A673 (cell line): ENCODE results near the gene SUGP2. TPM values are rescaled to one million over a fixed set of nuclear protein-coding genes. Genes with fewer than 3 reads are reported as not detected.

Source experiments
- BruUV-seq: library from RNA; stranded (reverse); fragments of 400-500 nt; replicated peaks from 2 replicates; lab custom pipeline; 2021; lab: Mats Ljungman, UMichigan
- CTCF ChIA-PET: fragments of 300-600 bp; sonication (Branson Sonifier 250); formaldehyde crosslinking; loops from one replicate; lab custom pipeline; 2022; ENCODE audit warnings: antibody characterized with exemption; lab: Charles Lee
- POLR2A ChIA-PET: fragments of 300-600 bp; sonication (Branson Sonifier 250); formaldehyde crosslinking; loops from one replicate; lab custom pipeline; 2022; ENCODE audit warnings: antibody characterized with exemption; ENCODE audit not compliant: low non-redundant PET; lab: Charles Lee
- DNase-seq: peaks from one replicate; pipeline ENCODE4 v3.0.0-alpha.2; 2015; ENCODE audit warnings: low spot score
- H3K27ac ChIP-seq: fragments of 200-600 bp; sonication (generic); 2 replicates; pipeline ENCODE4 v1.5.1; 2016; ENCODE audit warnings: mixed run types, low read depth, mild to moderate bottlenecking, mixed read lengths, antibody characterized with exemption, low read length; ENCODE audit not compliant: poor library complexity, severe bottlenecking
- H3K27me3 ChIP-seq: fragments of 200-600 bp; sonication (generic); replicated peaks from 2 replicates; pipeline ENCODE4 v1.6.1; 2017; ENCODE audit warnings: mixed run types, low read depth, mild to moderate bottlenecking, mixed read lengths, antibody characterized with exemption, low read length; ENCODE audit not compliant: insufficient read depth, poor library complexity
- H3K36me3 ChIP-seq: fragments of 200-600 bp; sonication (generic); 2 replicates; pipeline ENCODE4 v1.6.1; 2016; ENCODE audit warnings: mixed run types, mild to moderate bottlenecking, mixed read lengths, antibody characterized with exemption, low read length; ENCODE audit not compliant: insufficient read depth, poor library complexity, severe bottlenecking
- H3K4me1 ChIP-seq: fragments of 200-600 bp; sonication (generic); 2 replicates; pipeline ENCODE4 v1.6.1; 2017; ENCODE audit warnings: mixed run types, mild to moderate bottlenecking, mixed read lengths, antibody characterized with exemption, low read length; ENCODE audit not compliant: insufficient read depth, poor library complexity, severe bottlenecking
- H3K4me3 ChIP-seq: fragments of 200-600 bp; sonication (generic); 2 replicates; pipeline ENCODE4 v1.5.1; 2016; ENCODE audit warnings: low read depth, mixed run types, mild to moderate bottlenecking, mixed read lengths, low read length; ENCODE audit not compliant: poor library complexity, severe bottlenecking
- H3K9me3 ChIP-seq: fragments of 200-600 bp; sonication (generic); 2 replicates; pipeline ENCODE4 v1.6.1; 2016; ENCODE audit warnings: mixed run types, low read depth, mild to moderate bottlenecking, mixed read lengths, antibody characterized with exemption, low read length; ENCODE audit not compliant: poor library complexity, severe bottlenecking
- CTCF ChIP-seq: fragments of 300-800, 200-600 bp; sonication (generic); conservative IDR thresholded peaks from 2 replicates; pipeline ENCODE4 v1.5.1; 2017; ENCODE audit warnings: low read depth, mild to moderate bottlenecking, antibody characterized with exemption, low read length, moderate library complexity, mixed read lengths
- EZH2 ChIP-seq: fragments of 200-600 bp; sonication (generic); IDR thresholded peaks from 2 replicates; pipeline ENCODE4 v1.6.1; 2017; ENCODE audit warnings: borderline replicate concordance, low read depth, mild to moderate bottlenecking, mixed read lengths, antibody characterized with exemption, low read length; ENCODE audit not compliant: poor library complexity, severe bottlenecking
- intact Hi-C: fragments of 100-400 bp; cut with micrococcal nuclease; formaldehyde crosslinking; loops from one replicate; pipeline ENCODE4 v1.10.0; 2022; ENCODE audit not compliant: unreplicated experiment
- total RNA-seq: library from RNA; stranded (reverse); gene quantifications from 2 replicates; pipeline ENCODE4 v1.2.3, GENCODE V29; 2021

SUGP2 gene
- total RNA-seq, 1 experiment from 2014 or later = 120 TPM

- POLR2A ChIA-PET = no interaction called here
- H3K27me3 ChIP-seq = no peaks in the 10 kb centered on the region
- TF ChIP-seq EZH2 (no peak), CTCF (no peak)
- no TSS peak for BruUV-seq
- no peak overlapping the region for H3K27ac ChIP-seq
- H3K4me1 ChIP-seq = peaks cover 6% of the 10 kb centered on the region
- DNase-seq = no peak
- H3K36me3 ChIP-seq = peaks cover 24% of the 10 kb centered on the region
- CTCF ChIA-PET = interaction anchor here (0.6 kb wide), 1 partner anchor 65 kb away, joined by 4 read pairs; no protein-coding TSS in a partner anchor
- H3K9me3 ChIP-seq = no peaks in the 10 kb centered on the region
- H3K4me3 ChIP-seq = no peak overlapping the region
- intact Hi-C loops = no loop called here
These were observed 25.9 kb upstream of the SUGP2 start for GRCh38 chr19:19059018-19059836.

GRCh38 chr19:19057720-19058119 is 24.4 kb upstream of the SUGP2 start:
- no peaks in the 10 kb centered on the region for H3K27me3 ChIP-seq
- ChIA-PET POLR2A (no interaction called here), CTCF (no interaction called here)
- H3K4me3 ChIP-seq = no peak overlapping the region
- DNase-seq = no peak
- H3K9me3 ChIP-seq = no peaks in the 10 kb centered on the region
- no peak overlapping the region for H3K27ac ChIP-seq
- H3K36me3 ChIP-seq = peaks cover 30% of the 10 kb centered on the region
- no TSS peak for BruUV-seq
- intact Hi-C loops = no loop called here
- H3K4me1 ChIP-seq = no peaks in the 10 kb centered on the region
- TF ChIP-seq CTCF = no peak
- TF ChIP-seq EZH2 = no peak

- TF ChIP-seq EZH2 (no peak), CTCF (no peak)
- intact Hi-C loops = no loop called here
- no peaks in the 10 kb centered on the region for H3K9me3 ChIP-seq
- H3K27ac ChIP-seq = no peak overlapping the region
- H3K36me3 ChIP-seq = peaks cover 34% of the 10 kb centered on the region
- no peaks in the 10 kb centered on the region for H3K27me3 ChIP-seq
- CTCF ChIA-PET = no interaction called here
- no peaks in the 10 kb centered on the region for H3K4me1 ChIP-seq
- BruUV-seq = no TSS peak
- H3K4me3 ChIP-seq = no peak overlapping the region
- no peak for DNase-seq
- POLR2A ChIA-PET = no interaction called here
These were observed 24.0 kb upstream of the SUGP2 start for GRCh38 chr19:19057317-19057716.
